SJCRH30 (cell line): ENCODE measurements around the gene UBE2G2. TPM values are rescaled to one million over a fixed set of nuclear protein-coding genes. Genes with fewer than 3 reads are reported as not detected.

Experiments
- DNase-seq, 2 experiments: peaks; one replicate each; pipeline ENCODE4 v3.0.0-alpha.2; 2015 to 2020
- H3K27ac ChIP-seq: fragments of 250-450 bp; sonication (Bioruptor Pico); 2 replicates; pipeline ENCODE4 v1.5.1; 2020; ENCODE audit warnings: mild to moderate bottlenecking, moderate library complexity
- H3K27me3 ChIP-seq: fragments of 250-450 bp; sonication (Bioruptor Pico); 2 replicates; pipeline ENCODE4 v1.5.1; 2020; ENCODE audit warnings: mild to moderate bottlenecking, moderate library complexity
- H3K36me3 ChIP-seq: fragments of 250-450 bp; sonication (Bioruptor Pico); 2 replicates; pipeline ENCODE4 v1.5.1; 2020; ENCODE audit warnings: mild to moderate bottlenecking, moderate library complexity
- H3K4me1 ChIP-seq: fragments of 250-450 bp; sonication (Bioruptor Pico); 2 replicates; pipeline ENCODE4 v1.5.1; 2020; ENCODE audit warnings: mild to moderate bottlenecking, moderate library complexity
- H3K4me3 ChIP-seq: fragments of 250-450 bp; sonication (Bioruptor Pico); 2 replicates; pipeline ENCODE4 v1.5.1; 2020; ENCODE audit warnings: mild to moderate bottlenecking, moderate library complexity
- H3K9me3 ChIP-seq: fragments of 250-450 bp; sonication (Bioruptor Pico); replicated peaks from 2 replicates; pipeline ENCODE4 v1.5.1; 2020; ENCODE audit warnings: mild to moderate bottlenecking, moderate library complexity
- total RNA-seq: library from RNA; depleted of rRNA; stranded (reverse); fragments of >200 nt; shearing (Covaris generic); gene quantifications from 2 replicates; pipeline ENCODE4 v1.2.3, GENCODE V29; 2014

Gene UBE2G2
- total RNA-seq, 1 experiment from 2014 or later: 90.5 TPM

GRCh38 chr21:44828362-44829056, 26.9 kb upstream of the UBE2G2 start:
- H3K9me3 ChIP-seq: peaks cover 2% of the 10 kb centered on the region
- H3K36me3 ChIP-seq: no peaks in the 10 kb centered on the region
- H3K4me3 ChIP-seq: no peak overlapping the region
- H3K27ac ChIP-seq: no peak overlapping the region
- DNase-seq: no peak
- no peaks in the 10 kb centered on the region for H3K27me3 ChIP-seq
- no peaks in the 10 kb centered on the region for H3K4me1 ChIP-seq

GRCh38 chr21:44823179-44823660, 21.6 kb upstream of the UBE2G2 start:
- no peak for DNase-seq
- Histone ChIP-seq H3K27ac (no peak overlapping the region), H3K4me1 (no peaks in the 10 kb centered on the region), H3K27me3 (no peaks in the 10 kb centered on the region), H3K36me3 (no peaks in the 10 kb centered on the region), H3K9me3 (peaks cover 13% of the 10 kb centered on the region), H3K4me3 (no peak overlapping the region)

GRCh38 chr21:44822484-44823178, 21.0 kb upstream of the UBE2G2 start:
- DNase-seq: no peak
- Histone ChIP-seq H3K27me3 (no peaks in the 10 kb centered on the region), H3K4me1 (no peaks in the 10 kb centered on the region), H3K27ac (no peak overlapping the region), H3K4me3 (no peak overlapping the region), H3K9me3 (peaks cover 13% of the 10 kb centered on the region), H3K36me3 (no peaks in the 10 kb centered on the region)

- DNase-seq: no peak
- no peak overlapping the region for H3K4me3 ChIP-seq
- H3K36me3 ChIP-seq: no peaks in the 10 kb centered on the region
- peaks cover 13% of the 10 kb centered on the region for H3K9me3 ChIP-seq
- H3K27ac ChIP-seq: no peak overlapping the region
- no peaks in the 10 kb centered on the region for H3K27me3 ChIP-seq
- no peaks in the 10 kb centered on the region; the same call in 1 of the 2 replicates for H3K4me1 ChIP-seq
These were observed 19.2 kb upstream of the UBE2G2 start for GRCh38 chr21:44820851-44821250.

- no peaks in the 10 kb centered on the region for H3K27me3 ChIP-seq
- no peak overlapping the region for H3K4me3 ChIP-seq
- H3K27ac ChIP-seq: no peak overlapping the region
- H3K4me1 ChIP-seq: no peaks in the 10 kb centered on the region; the same call in 1 of the 2 replicates
- no peaks in the 10 kb centered on the region for H3K36me3 ChIP-seq
- peaks cover 13% of the 10 kb centered on the region for H3K9me3 ChIP-seq
- DNase-seq: no peak
These were observed 17.9 kb upstream of the UBE2G2 start for GRCh38 chr21:44819283-44820243.

GRCh38 chr21:44818640-44819011, 17.0 kb upstream of the UBE2G2 start:
- no peaks in the 10 kb centered on the region for H3K27me3 ChIP-seq
- peaks cover 13% of the 10 kb centered on the region for H3K9me3 ChIP-seq
- H3K4me3 ChIP-seq: no peak overlapping the region
- DNase-seq: no peak
- H3K4me1 ChIP-seq: no peaks in the 10 kb centered on the region; the same call in 1 of the 2 replicates
- H3K27ac ChIP-seq: no peak overlapping the region
- H3K36me3 ChIP-seq: no peaks in the 10 kb centered on the region

- Histone ChIP-seq H3K27ac (peak within 1 kb of the TSS; percentile 42; the same call in 1 of the 2 replicates), H3K27me3 (no peaks in the 10 kb centered on the region), H3K36me3 (no peaks in the 10 kb centered on the region), H3K4me3 (peak within 1 kb of the TSS; percentile 74), H3K4me1 (no peaks in the 10 kb centered on the region; the same call in 1 of the 2 replicates), H3K9me3 (peaks cover 7% of the 10 kb centered on the region)
- DNase-seq: peak; percentile 62 to 78
These were observed 16.5 kb upstream of the UBE2G2 start, which contains the start of gene SUMO3 for GRCh38 chr21:44817914-44818639. SUMO3 (minus strand) TSS chr21:44818062; CDS start chr21:44817968, 94 bp downstream.

GRCh38 chr21:44817506-44817880, 15.9 kb upstream of the UBE2G2 start:
- H3K27ac ChIP-seq: peak overlapping the region; percentile 27; the same call in 1 of the 2 replicates
- H3K4me3 ChIP-seq: peak overlapping the region; percentile 74
- no peaks in the 10 kb centered on the region; the same call in 1 of the 2 replicates for H3K4me1 ChIP-seq
- no peaks in the 10 kb centered on the region for H3K36me3 ChIP-seq
- no peaks in the 10 kb centered on the region for H3K27me3 ChIP-seq
- peaks cover 2% of the 10 kb centered on the region; the same call in 1 of the 2 replicates for H3K9me3 ChIP-seq
- DNase-seq: peak; percentile 85 to 89

GRCh38 chr21:44816761-44817505, 15.3 kb upstream of the UBE2G2 start:
- H3K4me3 ChIP-seq: peak overlapping the region; percentile 74
- no peaks in the 10 kb centered on the region for H3K9me3 ChIP-seq
- no peaks in the 10 kb centered on the region for H3K36me3 ChIP-seq
- H3K27ac ChIP-seq: peak overlapping the region; percentile 27; the same call in 1 of the 2 replicates
- no peaks in the 10 kb centered on the region; the same call in 1 of the 2 replicates for H3K4me1 ChIP-seq
- DNase-seq: no peak
- no peaks in the 10 kb centered on the region for H3K27me3 ChIP-seq

- Histone ChIP-seq H3K4me1 (no peaks in the 10 kb centered on the region; the same call in 1 of the 2 replicates), H3K36me3 (no peaks in the 10 kb centered on the region), H3K4me3 (no peak overlapping the region), H3K27me3 (no peaks in the 10 kb centered on the region), H3K9me3 (no peaks in the 10 kb centered on the region), H3K27ac (no peak overlapping the region)
- DNase-seq: no peak
These were observed 14.4 kb upstream of the UBE2G2 start for GRCh38 chr21:44815852-44816628.

GRCh38 chr21:44815225-44815624, 13.6 kb upstream of the UBE2G2 start:
- Histone ChIP-seq H3K36me3 (no peaks in the 10 kb centered on the region), H3K27me3 (no peaks in the 10 kb centered on the region), H3K4me1 (no peaks in the 10 kb centered on the region; the same call in 1 of the 2 replicates), H3K4me3 (no peak overlapping the region), H3K9me3 (no peaks in the 10 kb centered on the region), H3K27ac (no peak overlapping the region)
- no peak for DNase-seq

- no peaks in the 10 kb centered on the region; the same call in 1 of the 2 replicates for H3K4me1 ChIP-seq
- H3K27me3 ChIP-seq: no peaks in the 10 kb centered on the region
- H3K4me3 ChIP-seq: no peak overlapping the region
- no peak for DNase-seq
- H3K9me3 ChIP-seq: no peaks in the 10 kb centered on the region
- no peaks in the 10 kb centered on the region; the same call in 1 of the 2 replicates for H3K36me3 ChIP-seq
- no peak overlapping the region for H3K27ac ChIP-seq
These were observed 12.9 kb upstream of the UBE2G2 start for GRCh38 chr21:44814498-44815023.
